ENCODE measurements around the gene TSPAN4. TPM values are rescaled to one million over a fixed set of nuclear protein-coding genes. Genes with fewer than 3 reads are reported as not detected.

Gene TSPAN4
- total RNA-seq, 1 experiment from 2014 or later, result 43.6 TPM

- Histone ChIP-seq H3K9me2 (ENCODE audit: insufficient read depth) (no peaks in the 10 kb centered on the region), H4K20me1 (ENCODE audit: insufficient read depth) (peaks cover 18% of the 10 kb centered on the region), H3K9me3 (ENCODE audit: insufficient read depth, low read depth) (no peaks in the 10 kb centered on the region), H3K4me3 (no peak overlapping the region), H3F3A (ENCODE audit: insufficient read depth, low read depth) (peaks cover 21% of the 10 kb centered on the region; the same call in 1 of the 2 replicates), H3K27ac (no peak overlapping the region), H3K36me3 (ENCODE audit: low read depth) (no peaks in the 10 kb centered on the region), H3K4me1 (replicated peaks; ENCODE audit: insufficient read depth) (peaks cover 21% of the 10 kb centered on the region), H2AFZ (no peak overlapping the region), H3K27me3 (ENCODE audit: insufficient read depth, low read depth) (no peaks in the 10 kb centered on the region), H3K79me2 (ENCODE audit: low read depth) (peaks cover 21% of the 10 kb centered on the region), H3K4me2 (no peak overlapping the region)
- DNase-seq, result no peak
- no TSS peak for BruUV-seq (replicated peaks)
- CTCF ChIA-PET, result no interaction called here
- POLR2A ChIA-PET (ENCODE audit: unreplicated experiment), result no interaction called here
- intact Hi-C loops (cut with micrococcal nuclease; ENCODE audit: unreplicated experiment), result no loop called here
- no peak for TF ChIP-seq EZH2 (IDR thresholded peaks at IDR 0.05; ENCODE audit: low read depth)
Measured at GRCh38 chr11:839280-839623, 3.4 kb upstream of the TSPAN4 start.

- TF ChIP-seq EZH2 (IDR thresholded peaks at IDR 0.05; ENCODE audit: low read depth) (no peak), CTCF (conservative IDR thresholded peaks at IDR 0.05) (peak; percentile 34; the same call in 1 of the 2 replicates)
- no peaks in the 10 kb centered on the region for H3K27me3 ChIP-seq (ENCODE audit: insufficient read depth, low read depth)
- no peaks in the 10 kb centered on the region for H3K9me2 ChIP-seq (ENCODE audit: insufficient read depth)
- H3K36me3 ChIP-seq (ENCODE audit: low read depth), result no peaks in the 10 kb centered on the region
- CTCF ChIA-PET, result no interaction called here
- DNase-seq, result no peak
- H3F3A ChIP-seq (ENCODE audit: insufficient read depth, low read depth), result peaks cover 14% of the 10 kb centered on the region; the same call in 1 of the 2 replicates
- peaks cover 21% of the 10 kb centered on the region for H3K4me1 ChIP-seq (replicated peaks; ENCODE audit: insufficient read depth)
- no peak overlapping the region for H2AFZ ChIP-seq
- intact Hi-C loops (cut with micrococcal nuclease; ENCODE audit: unreplicated experiment), result loop anchor here (5.0 kb wide), 1 partner anchor 33 kb away; the partner anchor contains the start of genes PIDD1 and RPLP2
- no peak overlapping the region; the same call in 1 of the 2 replicates for H3K4me3 ChIP-seq
- peaks cover 20% of the 10 kb centered on the region for H3K79me2 ChIP-seq (ENCODE audit: low read depth)
- H3K27ac ChIP-seq, result no peak overlapping the region
- H3K4me2 ChIP-seq, result peak overlapping the region; percentile 83; the same call in 1 of the 2 replicates
- H3K9me3 ChIP-seq (ENCODE audit: insufficient read depth, low read depth), result no peaks in the 10 kb centered on the region
- POLR2A ChIA-PET (ENCODE audit: unreplicated experiment), result interaction anchor here (0.5 kb wide), 1 partner anchor 32 kb away, joined by 4 read pairs; no protein-coding TSS in a partner anchor
- no TSS peak for BruUV-seq (replicated peaks)
- peaks cover 18% of the 10 kb centered on the region for H4K20me1 ChIP-seq (ENCODE audit: insufficient read depth)
Measured at GRCh38 chr11:839875-840617, 2.6 kb upstream of the TSPAN4 start.

GRCh38 chr11:841981-842369, 677 bp upstream of the TSPAN4 start:
- POLR2A ChIA-PET (ENCODE audit: unreplicated experiment), result no interaction called here
- peaks cover 18% of the 10 kb centered on the region for H4K20me1 ChIP-seq (ENCODE audit: insufficient read depth)

More at GRCh38 chr11:841981-842369, 677 bp upstream of the TSPAN4 start:
- Histone ChIP-seq H3K36me3 (ENCODE audit: low read depth) (no peaks in the 10 kb centered on the region), H2AFZ (no peak overlapping the region), H3K27me3 (ENCODE audit: insufficient read depth, low read depth) (no peaks in the 10 kb centered on the region), H3F3A (ENCODE audit: insufficient read depth, low read depth) (peaks cover 16% of the 10 kb centered on the region; the same call in 1 of the 2 replicates), H3K27ac (peak overlapping the region; percentile 19; the same call in 1 of the 2 replicates), H3K9me3 (ENCODE audit: insufficient read depth, low read depth) (no peaks in the 10 kb centered on the region), H3K4me2 (peak overlapping the region; percentile 83), H3K4me1 (replicated peaks; ENCODE audit: insufficient read depth) (peaks cover 20% of the 10 kb centered on the region), H3K79me2 (ENCODE audit: low read depth) (peaks cover 20% of the 10 kb centered on the region), H3K9me2 (ENCODE audit: insufficient read depth) (no peaks in the 10 kb centered on the region), H3K4me3 (peak overlapping the region; percentile 78)
- no peak for DNase-seq
- TF ChIP-seq EZH2 (IDR thresholded peaks at IDR 0.05; ENCODE audit: low read depth) (no peak), CTCF (conservative IDR thresholded peaks at IDR 0.05) (no peak)
- BruUV-seq (replicated peaks), result TSS peak; percentile 66
- CTCF ChIA-PET, result no interaction called here
- intact Hi-C loops (cut with micrococcal nuclease; ENCODE audit: unreplicated experiment), result loop anchor here (2.0 to 5.0 kb wide), 2 partner anchors 35 to 209 kb away; partner anchors contain the start of genes PIDD1 and RPLP2

All from PC-9 (cell line).